IPS-11a (cell line): ENCODE measurements around the gene TGFBI.
"Not testable (repeated sequence)": the region's sequence is repeated elsewhere in the genome, so short reads cannot be mapped to it uniquely, and the experiment has no call there.

ENCODE experiments used
- H3K4me3 ChIP-seq: one replicate; pipeline ENCODE4 v1.5.1; 2013; ENCODE audit warnings: low read depth, low read length, control low read depth

Gene TGFBI

DNA sequence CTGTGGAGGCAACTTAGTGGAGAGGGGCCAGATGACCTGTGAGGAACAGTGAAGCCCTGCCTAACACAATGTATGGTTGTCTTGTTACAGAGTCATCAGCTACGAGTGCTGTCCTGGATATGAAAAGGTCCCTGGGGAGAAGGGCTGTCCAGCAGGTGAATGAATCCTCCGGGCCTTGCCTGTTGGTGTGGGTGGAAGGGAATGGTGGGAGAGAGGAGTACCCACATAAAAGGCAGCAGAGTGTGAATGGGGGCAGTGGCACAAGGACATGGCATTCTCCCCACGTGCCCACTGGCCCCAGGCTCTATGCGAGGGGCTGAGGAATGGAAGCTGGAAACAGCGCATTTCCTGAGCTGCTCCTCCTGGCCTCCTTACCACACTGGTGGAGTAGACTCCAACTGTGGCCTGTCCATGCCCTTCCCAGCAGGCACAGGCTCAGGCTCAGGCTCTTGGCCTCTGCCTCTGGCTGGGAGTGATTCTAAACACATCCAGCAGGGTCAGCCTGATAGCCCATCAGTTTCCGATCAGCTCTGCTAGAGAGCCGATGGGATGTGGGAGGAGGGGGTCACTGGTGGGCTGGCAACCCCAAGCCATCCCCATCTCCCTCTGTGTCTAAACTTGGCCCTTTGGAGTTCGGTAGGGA lies 15.3 kb downstream of the TGFBI start:
- no peak overlapping the region for H3K4me3 ChIP-seq

DNA sequence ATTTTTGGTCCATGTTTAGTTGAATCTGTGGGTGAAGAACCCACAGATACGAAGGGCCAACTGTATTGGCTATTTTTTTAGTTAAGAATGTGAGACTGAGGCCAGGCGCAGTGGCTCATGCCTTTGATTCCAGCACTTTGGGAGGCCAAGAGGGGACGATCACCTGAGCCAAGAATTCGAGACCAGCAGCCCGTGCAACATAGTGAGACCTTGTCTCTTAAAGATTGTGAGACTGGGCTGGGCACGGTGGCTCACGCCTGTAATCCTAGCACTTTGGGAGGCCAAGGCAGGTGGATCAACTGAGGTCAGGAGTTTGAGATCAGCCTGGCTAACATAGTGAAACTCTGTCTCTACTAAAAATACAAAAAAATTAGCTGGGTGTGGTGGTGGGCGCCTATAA lies 16.2 kb downstream of the TGFBI start:
- not testable (repeated sequence) for H3K4me3 ChIP-seq

DNA sequence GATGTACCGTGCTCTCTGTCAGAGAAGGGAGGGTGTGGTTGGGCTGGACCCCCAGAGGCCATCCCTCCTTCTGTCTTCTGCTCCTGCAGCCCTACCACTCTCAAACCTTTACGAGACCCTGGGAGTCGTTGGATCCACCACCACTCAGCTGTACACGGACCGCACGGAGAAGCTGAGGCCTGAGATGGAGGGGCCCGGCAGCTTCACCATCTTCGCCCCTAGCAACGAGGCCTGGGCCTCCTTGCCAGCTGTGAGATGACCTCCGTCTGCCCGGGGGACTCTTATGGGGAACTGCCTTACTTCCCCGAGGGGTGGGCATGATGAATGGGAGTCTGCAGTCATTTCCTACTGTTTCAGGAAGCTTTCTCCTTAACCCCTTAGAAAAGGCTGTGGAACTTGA lies 17.5 kb downstream of the TGFBI start:
- H3K4me3 ChIP-seq, result no peak overlapping the region

DNA sequence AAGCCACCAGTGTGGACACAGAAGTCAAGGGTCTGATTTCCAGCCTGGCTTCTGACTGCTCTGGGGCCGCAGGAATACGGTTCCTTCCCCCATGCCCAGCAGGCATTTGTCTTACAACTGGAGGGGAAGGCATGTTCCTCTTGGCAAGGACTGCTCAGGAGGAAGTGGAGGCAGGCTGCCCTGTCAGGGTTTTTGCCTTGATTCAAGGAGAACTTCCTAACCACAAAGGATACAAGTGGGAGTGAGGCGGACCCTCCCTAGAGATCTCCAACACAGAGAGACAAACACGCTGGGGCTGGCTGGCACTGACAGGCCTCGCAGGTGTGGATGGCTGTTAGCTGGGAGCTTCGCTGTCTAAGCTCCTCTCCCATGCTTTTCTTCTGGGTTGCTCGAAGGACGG lies 19.1 kb downstream of the TGFBI start:
- no peak overlapping the region for H3K4me3 ChIP-seq

DNA sequence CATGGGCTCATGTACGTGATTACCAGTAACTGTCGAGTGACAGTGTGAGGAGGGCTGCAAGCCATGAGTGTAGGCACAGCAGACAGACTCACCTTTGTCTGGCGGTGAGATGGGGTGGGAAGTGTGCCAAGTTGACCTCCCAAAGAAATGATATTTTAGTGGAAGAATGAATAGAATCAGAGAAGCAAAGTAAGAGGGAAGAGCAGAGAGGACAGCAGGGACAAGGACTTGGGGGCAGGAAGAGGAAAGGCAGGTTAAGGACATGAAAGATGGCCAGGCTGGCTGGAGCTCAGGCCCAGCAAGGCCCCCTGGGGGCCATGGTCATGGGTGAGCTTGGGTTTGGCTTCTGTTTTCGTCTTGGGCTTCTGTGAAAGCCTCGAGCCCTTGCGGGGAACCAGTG lies 20.2 kb downstream of the TGFBI start:
- H3K4me3 ChIP-seq, result no peak overlapping the region

DNA sequence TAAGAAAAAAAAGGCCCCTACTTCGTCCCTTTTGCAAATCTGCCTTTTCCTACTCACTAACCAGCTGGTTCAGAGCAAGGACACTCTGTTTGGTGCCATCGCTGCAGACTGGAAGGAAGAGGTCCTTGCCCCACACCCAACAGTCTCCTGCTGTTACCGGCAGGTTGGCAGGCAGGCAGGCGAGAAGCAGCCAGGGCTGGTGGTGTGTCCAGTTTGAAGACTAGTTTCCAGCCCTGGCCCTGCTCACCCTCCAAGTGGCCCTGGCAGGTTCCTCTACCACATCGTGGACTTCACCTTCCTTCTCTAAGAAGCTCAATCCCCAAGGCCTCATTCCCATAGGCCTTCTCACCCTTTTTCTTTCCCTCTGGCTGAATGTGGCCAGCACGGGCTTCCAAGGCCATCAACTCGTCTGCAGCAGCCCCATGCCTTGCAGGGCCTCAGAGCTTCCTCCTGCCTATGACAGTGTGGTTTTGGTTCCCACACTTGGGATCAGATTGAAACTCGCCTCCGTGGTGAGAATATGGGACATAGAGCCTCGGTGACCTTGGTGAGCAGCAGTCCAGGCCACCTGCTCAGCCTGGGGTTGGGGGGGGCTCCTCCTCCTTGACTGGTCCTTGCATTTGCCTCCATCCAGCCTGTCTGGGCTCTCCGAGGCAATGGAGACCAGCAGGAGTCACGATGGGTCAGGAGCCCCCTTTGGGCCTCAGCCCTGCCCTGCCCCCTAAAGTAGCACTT lies 22.9 kb downstream of the TGFBI start:
- H3K4me3 ChIP-seq, result no peak overlapping the region

DNA sequence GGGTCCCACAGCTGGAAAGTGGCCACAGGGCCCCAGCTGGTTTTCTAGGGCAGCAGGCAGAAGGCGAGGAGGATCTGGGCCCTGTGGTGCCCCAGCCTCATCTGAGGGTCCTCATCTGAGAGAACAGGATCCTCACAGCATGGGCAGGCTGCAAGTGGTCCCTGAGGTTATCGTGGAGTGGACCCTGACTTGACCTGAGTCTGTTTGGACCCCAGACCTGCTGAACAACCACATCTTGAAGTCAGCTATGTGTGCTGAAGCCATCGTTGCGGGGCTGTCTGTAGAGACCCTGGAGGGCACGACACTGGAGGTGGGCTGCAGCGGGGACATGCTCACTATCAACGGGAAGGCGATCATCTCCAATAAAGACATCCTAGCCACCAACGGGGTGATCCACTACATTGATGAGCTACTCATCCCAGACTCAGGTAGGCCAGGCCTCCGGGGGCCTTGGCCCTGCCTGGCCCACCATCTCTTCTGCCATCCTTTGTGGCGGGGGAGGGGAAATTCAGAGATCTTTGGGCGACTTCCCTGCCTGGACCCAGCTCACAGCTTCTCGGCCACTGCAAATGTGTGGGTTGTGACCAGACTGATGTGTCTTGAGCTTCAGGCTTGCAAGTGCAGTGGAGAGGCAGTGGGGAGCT lies 24.0 kb downstream of the TGFBI start:
- H3K4me3 ChIP-seq, result no peak overlapping the region

DNA sequence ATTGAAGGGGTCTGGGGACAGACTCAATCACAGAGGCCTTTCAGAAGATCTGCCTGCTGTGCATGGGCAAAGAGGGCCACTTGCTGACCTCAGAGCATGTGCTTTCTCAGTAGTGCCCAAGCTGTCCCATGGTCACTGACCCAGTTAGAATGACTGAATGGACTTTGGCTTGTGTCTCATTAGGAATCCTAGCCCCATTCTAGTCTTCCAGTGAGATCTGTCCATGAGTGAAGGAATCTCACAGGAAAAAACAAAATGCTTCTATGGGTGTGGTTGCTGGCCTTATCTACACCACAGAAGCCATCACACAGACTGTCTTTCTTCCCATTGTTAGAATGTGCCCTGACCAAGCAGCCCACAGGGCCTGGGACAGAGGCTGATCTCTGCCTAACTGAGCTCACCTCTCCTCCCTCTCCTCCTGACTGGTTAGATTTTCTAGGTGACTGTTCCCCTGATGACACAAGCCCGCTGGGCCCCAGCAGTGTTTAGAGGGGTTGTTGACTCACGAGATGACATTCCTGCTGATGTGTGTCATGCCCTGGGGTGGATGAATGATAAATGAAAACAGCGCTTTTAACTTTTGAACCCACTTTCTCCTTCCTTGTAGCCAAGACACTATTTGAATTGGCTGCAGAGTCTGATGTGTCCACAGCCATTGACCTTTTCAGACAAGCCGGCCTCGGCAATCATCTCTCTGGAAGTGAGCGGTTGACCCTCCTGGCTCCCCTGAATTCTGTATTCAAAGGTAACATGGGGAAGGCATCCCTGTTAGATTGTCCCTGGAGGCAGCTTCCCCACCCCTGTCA lies 24.8 kb downstream of the TGFBI start:
- H3K4me3 ChIP-seq, result no peak overlapping the region

DNA sequence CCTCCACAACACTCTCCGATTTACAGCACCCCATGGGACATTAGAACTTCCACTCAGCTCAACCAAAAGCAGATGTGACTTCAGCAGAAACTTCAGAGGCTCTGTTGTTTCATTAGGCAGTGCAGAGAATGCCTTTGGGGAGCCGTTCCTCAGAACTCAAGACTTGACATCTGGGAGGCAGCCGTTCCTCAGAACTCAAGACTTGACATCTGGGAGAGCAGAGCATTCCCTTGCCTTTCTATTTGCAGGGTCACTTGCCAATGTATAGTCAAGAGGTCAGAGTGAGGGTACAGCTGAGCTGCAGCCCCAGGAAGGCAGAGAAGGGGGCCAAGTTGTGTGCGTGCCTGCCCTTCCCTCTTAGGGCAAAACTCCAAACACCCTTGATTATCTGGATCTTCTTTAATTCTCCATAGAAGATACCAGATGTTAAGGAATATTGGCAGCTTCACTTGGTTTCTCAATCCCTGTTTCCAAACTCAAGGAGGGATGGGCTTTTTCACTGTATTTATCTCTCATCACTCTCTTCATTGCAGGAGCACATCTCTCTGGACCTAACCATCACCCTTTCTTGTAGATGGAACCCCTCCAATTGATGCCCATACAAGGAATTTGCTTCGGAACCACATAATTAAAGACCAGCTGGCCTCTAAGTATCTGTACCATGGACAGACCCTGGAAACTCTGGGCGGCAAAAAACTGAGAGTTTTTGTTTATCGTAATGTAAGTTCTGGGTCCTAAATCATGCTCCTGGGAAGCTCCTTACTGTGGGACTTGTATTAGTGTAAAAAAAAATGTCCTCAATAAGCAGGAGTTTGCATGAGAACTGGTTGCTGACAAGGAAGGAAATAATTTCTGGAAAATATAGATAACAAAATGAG lies 25.6 kb downstream of the TGFBI start:
- H3K4me3 ChIP-seq, result no peak overlapping the region

DNA sequence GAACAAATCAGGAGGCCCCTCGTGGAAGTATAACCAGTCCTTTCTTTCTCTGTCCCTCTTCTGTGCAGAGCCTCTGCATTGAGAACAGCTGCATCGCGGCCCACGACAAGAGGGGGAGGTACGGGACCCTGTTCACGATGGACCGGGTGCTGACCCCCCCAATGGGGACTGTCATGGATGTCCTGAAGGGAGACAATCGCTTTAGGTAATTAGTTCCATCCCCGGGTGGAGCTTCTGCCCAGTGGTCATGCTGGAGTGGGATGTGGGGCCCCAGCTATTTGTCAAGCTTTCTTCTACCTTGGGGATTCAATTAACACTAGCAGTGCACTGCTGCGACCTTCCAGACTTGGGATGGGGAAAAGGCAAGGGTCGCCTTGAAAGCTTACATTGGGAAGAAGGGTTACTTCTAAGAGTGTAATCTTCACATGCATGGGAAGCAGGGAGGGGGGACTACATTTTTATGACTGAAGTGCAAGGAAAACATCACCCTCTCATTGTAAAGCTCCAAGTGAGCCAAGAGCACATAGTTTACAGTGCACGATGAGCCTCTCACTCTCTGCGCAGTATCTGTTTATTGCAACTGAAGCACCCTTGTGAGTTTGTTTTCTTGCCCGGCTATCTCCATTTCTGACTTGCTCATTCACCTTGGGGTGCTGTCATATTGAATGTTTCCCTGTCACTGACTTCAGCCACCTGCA lies 27.0 kb downstream of the TGFBI start:
- H3K4me3 ChIP-seq, result no peak overlapping the region

DNA sequence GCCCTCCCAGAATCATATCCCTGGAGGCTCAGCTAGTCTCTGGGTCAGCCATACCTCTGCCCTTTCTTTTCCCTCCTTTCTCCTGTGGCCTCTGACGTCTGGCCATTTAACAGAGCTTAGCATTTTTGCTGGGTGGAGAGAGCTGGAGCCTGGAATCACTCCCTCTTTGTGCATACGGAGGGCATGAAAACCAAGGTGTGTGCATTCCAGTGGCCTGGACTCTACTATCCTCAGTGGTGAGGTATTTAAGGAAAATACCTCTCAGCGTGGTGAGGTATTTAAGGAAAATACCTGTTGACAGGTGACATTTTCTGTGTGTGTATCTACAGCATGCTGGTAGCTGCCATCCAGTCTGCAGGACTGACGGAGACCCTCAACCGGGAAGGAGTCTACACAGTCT lies 27.5 kb downstream of the TGFBI start:
- no peak overlapping the region for H3K4me3 ChIP-seq

DNA sequence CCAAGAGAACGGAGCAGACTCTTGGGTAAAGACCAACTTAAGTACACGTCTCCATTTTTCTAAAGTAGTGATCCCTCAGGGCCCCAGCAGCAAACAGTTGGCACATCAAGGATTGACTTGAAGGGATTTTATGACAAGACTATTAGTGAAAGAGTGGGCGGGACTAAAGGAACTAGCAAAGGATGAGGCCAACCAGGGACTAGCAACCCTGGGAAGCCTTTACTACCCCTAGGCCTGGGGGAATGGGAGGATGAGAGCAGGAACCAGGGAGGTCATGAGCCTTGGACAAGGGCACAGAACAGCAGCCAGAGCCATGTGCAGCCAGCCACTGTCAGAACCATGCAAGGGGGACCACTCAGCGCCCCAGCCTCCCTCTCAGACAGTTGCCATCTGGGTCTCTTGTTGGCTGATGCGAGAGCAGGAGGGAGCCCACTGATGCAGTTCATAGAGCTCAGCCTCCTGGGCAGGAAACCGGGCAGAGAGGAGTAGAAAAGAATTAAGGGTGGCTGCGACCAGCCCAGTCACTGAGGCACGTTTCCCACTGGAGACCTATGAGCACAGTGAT lies 28.1 kb downstream of the TGFBI start:
- no peak overlapping the region for H3K4me3 ChIP-seq

DNA sequence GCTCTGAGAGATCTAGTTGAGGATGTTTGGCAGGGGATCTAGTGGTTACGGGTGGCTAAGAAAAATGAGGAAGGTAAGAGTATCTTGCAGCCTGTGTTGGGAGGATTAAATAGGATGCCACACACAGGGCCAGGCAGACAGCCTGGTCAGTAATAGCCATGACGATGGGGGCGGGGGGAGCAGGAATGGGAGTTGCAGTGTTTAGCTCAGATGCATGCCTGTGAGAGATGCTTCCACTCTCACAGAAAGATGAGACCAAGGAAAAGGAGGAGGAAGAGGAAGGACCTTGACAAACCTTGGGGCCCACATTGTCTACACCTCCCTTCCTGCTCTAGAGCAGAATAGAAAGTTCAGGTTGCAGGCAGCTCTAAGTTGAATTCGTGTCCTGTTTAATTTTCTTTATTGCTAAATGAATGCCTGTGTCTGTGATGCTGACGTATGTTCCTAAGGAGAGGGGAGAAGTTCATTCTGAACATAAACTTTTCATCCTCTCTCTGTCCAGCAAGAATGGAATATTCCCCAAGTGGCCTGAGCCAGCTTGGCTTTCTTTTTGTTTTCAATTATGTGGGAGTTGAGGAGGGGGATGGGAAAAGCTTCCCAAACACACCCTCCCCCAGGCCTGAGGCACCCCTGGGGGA lies 28.7 kb downstream of the TGFBI start:
- no peak overlapping the region for H3K4me3 ChIP-seq

DNA sequence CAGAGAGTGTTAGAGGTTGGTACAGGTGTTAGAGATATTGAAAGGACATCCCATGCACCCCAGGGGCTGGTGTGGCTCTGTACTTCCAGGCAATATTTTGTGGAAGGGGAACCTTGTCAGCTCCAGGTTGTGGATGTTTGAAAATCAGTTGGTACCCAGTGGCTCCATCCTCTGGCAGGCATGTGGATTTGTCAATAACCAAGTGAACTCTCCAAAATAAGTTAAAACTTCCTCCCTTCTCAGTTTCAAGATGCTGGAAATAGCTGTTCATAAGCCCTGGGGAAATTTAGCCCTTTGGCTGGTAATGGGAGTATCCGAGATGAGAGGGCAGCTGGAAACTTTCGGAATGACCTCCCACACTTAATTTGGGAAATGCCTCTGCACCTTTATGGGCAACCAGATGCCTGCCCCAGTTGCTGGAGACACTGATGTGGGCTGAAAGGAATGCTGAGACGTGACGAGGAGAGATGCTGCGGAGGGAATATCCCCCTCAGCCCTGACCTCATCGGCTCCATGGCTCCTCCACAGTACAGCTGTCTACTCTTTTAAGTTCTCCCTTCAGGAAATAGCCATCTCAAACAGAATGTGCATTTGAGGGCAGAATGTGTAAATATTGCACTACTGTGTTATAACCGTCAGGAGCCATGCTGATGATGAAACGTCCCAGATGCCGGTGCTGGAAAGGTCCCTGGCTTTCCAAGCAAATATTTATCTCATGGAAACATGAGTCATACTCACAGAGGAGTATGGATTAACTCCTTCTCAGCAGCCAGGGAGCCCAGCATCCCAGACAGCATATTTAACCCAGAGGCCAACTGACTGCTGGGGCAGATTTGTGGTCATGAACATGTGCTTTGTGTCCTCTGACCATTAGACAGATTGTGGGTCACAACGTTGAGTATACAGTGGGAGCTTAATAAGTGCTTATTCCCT lies 29.5 kb downstream of the TGFBI start:
- no peak overlapping the region for H3K4me3 ChIP-seq

DNA sequence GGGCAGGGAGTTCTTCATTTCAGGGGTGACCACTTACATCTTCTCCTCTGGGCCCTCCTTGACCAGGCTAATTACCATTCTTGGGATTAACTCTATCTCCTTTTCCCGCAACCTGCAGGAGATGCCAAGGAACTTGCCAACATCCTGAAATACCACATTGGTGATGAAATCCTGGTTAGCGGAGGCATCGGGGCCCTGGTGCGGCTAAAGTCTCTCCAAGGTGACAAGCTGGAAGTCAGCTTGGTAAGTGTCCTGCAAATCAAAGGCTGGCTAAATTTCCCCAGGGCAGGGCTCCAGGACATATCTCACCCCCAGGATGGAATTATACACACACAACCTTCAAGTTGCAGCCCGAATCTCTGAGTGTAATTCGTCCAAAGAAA lies 30.2 kb downstream of the TGFBI start:
- no peak overlapping the region for H3K4me3 ChIP-seq

DNA sequence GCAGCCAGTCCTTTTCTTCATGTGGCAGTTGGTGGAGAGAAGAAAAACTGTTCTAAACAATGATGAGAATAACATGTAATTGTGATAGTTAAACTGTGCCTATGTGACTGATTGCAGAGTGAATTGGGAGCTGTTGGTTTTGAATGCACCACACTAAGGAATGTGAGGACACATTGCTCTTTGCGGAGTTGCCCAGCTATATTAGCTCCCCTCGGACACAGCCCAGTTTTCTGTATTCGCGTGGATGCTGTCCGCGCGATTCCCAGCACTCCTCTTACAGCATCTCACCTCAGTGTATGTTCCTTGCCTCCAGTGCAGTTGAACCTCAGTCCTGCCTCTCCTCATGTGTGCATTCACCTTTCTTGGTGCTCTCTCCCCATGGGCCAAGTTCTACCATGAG lies 32.2 kb downstream of the TGFBI start:
- no peak overlapping the region for H3K4me3 ChIP-seq

DNA sequence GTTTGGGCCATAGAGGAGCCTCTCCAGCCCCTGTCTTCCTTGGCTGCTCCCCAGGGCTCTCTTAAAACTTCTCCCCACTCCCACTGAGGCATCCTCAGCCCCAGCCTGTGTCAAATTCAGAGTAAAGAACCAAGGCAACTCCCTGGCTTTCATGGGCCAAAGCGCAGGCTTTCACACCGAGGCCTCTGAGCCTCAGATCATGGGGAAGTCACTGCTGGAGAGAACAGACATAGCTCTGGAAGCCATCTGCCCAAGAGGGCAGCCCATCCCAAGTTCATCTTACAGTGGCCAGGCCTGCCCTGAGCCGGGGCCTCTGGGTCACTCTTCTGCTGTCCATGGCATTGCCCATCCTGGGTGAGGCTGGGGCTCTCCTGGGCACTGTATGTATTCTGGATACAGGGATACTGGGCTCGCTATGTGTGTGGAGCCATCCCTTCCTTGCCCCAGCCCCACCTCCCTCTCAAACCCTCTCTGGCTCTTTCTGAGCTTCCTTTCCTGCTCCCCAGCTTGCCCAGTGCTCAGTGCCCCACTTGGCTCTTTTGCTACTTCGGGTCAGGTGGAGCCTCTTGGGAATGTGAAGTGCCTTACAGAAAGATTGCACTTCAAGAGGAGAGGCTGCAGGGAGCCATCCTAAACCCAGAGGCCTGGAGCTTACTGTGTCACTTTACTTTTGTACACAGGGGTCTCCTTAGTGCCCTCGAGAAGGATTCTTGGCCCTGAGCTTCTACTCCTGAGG lies 33.0 kb downstream of the TGFBI start:
- H3K4me3 ChIP-seq, result no peak overlapping the region
